ENCODE results near the gene ZNF407.

DNA sequence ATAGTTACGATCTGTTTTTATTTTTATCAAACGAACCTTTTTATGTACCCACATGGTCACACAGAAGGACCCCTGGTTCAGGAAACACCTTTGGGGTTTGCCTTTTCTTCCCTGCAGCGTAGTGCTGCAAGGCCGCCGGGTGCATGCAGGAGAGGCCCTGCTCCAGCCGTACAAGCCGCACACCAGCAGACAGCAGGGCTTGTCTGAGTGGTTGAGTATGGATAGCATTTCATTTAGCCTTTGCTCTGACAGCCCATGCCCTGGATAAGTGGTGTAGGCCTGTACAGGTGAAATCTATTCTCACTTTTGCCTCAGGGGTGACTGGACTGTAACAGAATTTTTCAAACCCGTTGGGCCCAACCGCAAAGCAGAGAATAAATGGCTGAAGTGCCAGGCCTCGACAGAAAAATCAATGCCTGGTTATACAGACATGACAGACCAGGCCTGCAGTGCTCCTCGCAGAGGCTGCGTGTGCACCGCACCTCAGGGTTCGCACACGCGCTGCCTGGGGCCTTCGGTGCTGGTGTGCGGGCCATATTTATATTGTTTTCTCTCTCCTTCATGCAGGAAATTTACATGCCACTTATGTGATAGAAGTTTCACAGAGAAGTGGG is 279.1 kb downstream of the ZNF407 start:
- TF ChIP-seq, protein P1, sequence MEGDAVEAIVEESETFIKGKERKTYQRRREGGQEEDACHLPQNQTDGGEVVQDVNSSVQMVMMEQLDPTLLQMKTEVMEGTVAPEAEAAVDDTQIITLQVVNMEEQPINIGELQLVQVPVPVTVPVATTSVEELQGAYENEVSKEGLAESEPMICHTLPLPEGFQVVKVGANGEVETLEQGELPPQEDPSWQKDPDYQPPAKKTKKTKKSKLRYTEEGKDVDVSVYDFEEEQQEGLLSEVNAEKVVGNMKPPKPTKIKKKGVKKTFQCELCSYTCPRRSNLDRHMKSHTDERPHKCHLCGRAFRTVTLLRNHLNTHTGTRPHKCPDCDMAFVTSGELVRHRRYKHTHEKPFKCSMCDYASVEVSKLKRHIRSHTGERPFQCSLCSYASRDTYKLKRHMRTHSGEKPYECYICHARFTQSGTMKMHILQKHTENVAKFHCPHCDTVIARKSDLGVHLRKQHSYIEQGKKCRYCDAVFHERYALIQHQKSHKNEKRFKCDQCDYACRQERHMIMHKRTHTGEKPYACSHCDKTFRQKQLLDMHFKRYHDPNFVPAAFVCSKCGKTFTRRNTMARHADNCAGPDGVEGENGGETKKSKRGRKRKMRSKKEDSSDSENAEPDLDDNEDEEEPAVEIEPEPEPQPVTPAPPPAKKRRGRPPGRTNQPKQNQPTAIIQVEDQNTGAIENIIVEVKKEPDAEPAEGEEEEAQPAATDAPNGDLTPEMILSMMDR (IDR thresholded peaks at IDR 0.05; ENCODE audit: insufficient read depth, low read length, poor library complexity, severe bottlenecking), result no peak
- no peak for TF ChIP-seq EZH2phosphoT487 (conservative IDR thresholded peaks at IDR 0.05; ENCODE audit: low read length)
